GM12873 (cell line): ENCODE results near the gene CDH23.

Experiments
- CTCF ChIP-seq: IDR thresholded peaks from 2 replicates; pipeline ENCODE4 v1.5.1; 2012; ENCODE audit warnings: low read depth, mild to moderate bottlenecking, moderate library complexity, low read length, control low read depth; ENCODE audit not compliant: insufficient read depth; ENCODE audit errors: missing control alignments

Gene CDH23

GRCh38 chr10:71396711-71397295, at the start of gene CDH23:
Gene CDH23, plus strand, starts transcription at chr10:71396920. Its CDS starts 42,912 bp downstream, at chr10:71439832.
- no peak for TF ChIP-seq CTCF

GRCh38 chr10:71347587-71348395, 48.9 kb upstream of the CDH23 start:
- TF ChIP-seq CTCF, result no peak

GRCh38 chr10:71348850-71349249, 47.9 kb upstream of the CDH23 start:
- no peak for TF ChIP-seq CTCF

GRCh38 chr10:71349406-71349805, 47.3 kb upstream of the CDH23 start:
- no peak for TF ChIP-seq CTCF

GRCh38 chr10:71351087-71351486, 45.6 kb upstream of the CDH23 start:
- no peak for TF ChIP-seq CTCF

- TF ChIP-seq CTCF, result no peak
Observed at GRCh38 chr10:71351628-71352319, 44.9 kb upstream of the CDH23 start.

- no peak for TF ChIP-seq CTCF
Observed at GRCh38 chr10:71353639-71354038, 43.1 kb upstream of the CDH23 start.
